K562 (cell line): ENCODE results near the gene RPL38. TPM values are rescaled to one million over a fixed set of nuclear protein-coding genes. Genes with fewer than 3 reads are reported as not detected.
A peak's percentile ranks its signal among the peaks of the same experiment; 100 is the strongest.

ENCODE experiments used
- ADNP ChIP-seq: fragments of 200-800 bp; sonication (Bioruptor generic); IDR thresholded peaks from 2 replicates; pipeline ENCODE4 v1.6.1; 2016; ENCODE audit warnings: missing genetic modification characterization, missing compliant biosample characterization
- EZH2 ChIP-seq: IDR thresholded peaks from 2 replicates; pipeline ENCODE4 v1.6.1; 2012; ENCODE audit warnings: low read depth, mild to moderate bottlenecking, inconsistent platforms, low read length, borderline replicate concordance
- FOXO4 ChIP-seq: fragments of 450-650 bp; formaldehyde crosslinking; IDR thresholded peaks from 2 replicates; pipeline ENCODE4 v1.4.0; 2020; ENCODE audit warnings: mild to moderate bottlenecking, moderate library complexity
- HDAC6 ChIP-seq: IDR thresholded peaks from 2 replicates; pipeline ENCODE4 v1.6.1; 2012; ENCODE audit warnings: low read depth, mild to moderate bottlenecking, control low read depth, inconsistent platforms, low read length, moderate library complexity
- KLF10 ChIP-seq: fragments of 250-450 bp; sonication (Bioruptor Pico); IDR thresholded peaks from 2 replicates; pipeline ENCODE4 v1.6.1; 2021; ENCODE audit warnings: matching md5 sums
- MBD2 ChIP-seq: sonication (generic); IDR thresholded peaks from 2 replicates; pipeline ENCODE4 v1.6.1; 2016; ENCODE audit warnings: low read depth, borderline replicate concordance
- MEF2D ChIP-seq: conservative IDR thresholded peaks from 2 replicates; pipeline ENCODE4 v1.6.1; 2016; ENCODE audit warnings: low read depth, missing genetic modification characterization, missing compliant biosample characterization
- MLLT1 ChIP-seq, 2 experiments: fragments of 450-650 bp; IDR thresholded peaks; 2 replicates each; pipeline ENCODE4 v1.6.1; 2016
- MXD1 ChIP-seq: fragments of 250-450 bp; sonication (Bioruptor Pico); IDR thresholded peaks from 2 replicates; pipeline ENCODE4 v1.8.0; 2021; ENCODE audit warnings: borderline replicate concordance, mild to moderate bottlenecking, moderate library complexity; ENCODE audit not compliant: poor library complexity, severe bottlenecking
- NFE2L1 ChIP-seq: fragments of 450-650 bp; IDR thresholded peaks from 2 replicates; pipeline ENCODE4 v1.6.1; 2016; ENCODE audit warnings: missing genetic modification characterization, low read depth, mild to moderate bottlenecking, missing compliant biosample characterization, moderate library complexity, borderline replicate concordance
- POLR2A ChIP-seq: fragments of 450-650 bp; conservative IDR thresholded peaks from 2 replicates; pipeline ENCODE4 v1.6.1; 2016
- RFX1 ChIP-seq: fragments of 450-650 bp; IDR thresholded peaks from 2 replicates; pipeline ENCODE4 v1.6.1; 2016; ENCODE audit warnings: mild to moderate bottlenecking, moderate library complexity
- RREB1 ChIP-seq: fragments of 250-450 bp; sonication (Bioruptor Pico); IDR thresholded peaks from 2 replicates; pipeline ENCODE4 v1.4.0; 2020
- TRIM28 ChIP-seq: fragments of 450-650 bp; IDR thresholded peaks from 2 replicates; pipeline ENCODE4 v1.6.1; 2017
- ZNF140 ChIP-seq: fragments of 250-450 bp; sonication (Bioruptor Pico); IDR thresholded peaks from 2 replicates; pipeline ENCODE4 v1.8.0; 2021; ENCODE audit warnings: moderate library complexity, mild to moderate bottlenecking, inconsistent platforms
- ZNF174 ChIP-seq: fragments of 250-450 bp; sonication (Bioruptor Pico); IDR thresholded peaks from 2 replicates; pipeline ENCODE4 v1.4.0; 2020; ENCODE audit warnings: mild to moderate bottlenecking
- ZNF408 ChIP-seq: fragments of 250-450 bp; sonication (Bioruptor Pico); IDR thresholded peaks from 2 replicates; pipeline ENCODE4 v1.4.0; 2020; ENCODE audit warnings: low read depth, mild to moderate bottlenecking, moderate library complexity
- polyA plus RNA-seq, 8 experiments: library from polyadenylated mRNA; depleted of rRNA in 4 of 8; stranded (reverse) in 5 of 8; unstranded in 3 of 8; fragments of >200 nt; fragmentation: Nextera tagmentation in 2 of 8; fragmentation: Illumina TruSeq in 1 of 8; extraction: Ambion mirVana in 2 of 8; extraction: Trizol in 1 of 8; gene quantifications; 2 replicates each; pipeline versions ENCODE4 v1.2.1 to v1.2.3, GENCODE V29; 2011 to 2014; ENCODE audit warnings: inconsistent platforms in 1 of 8, missing spikeins in 1 of 8
- total RNA-seq, 7 experiments: library from RNA; depleted of rRNA in 6 of 7; stranded (reverse); fragments of >200 nt in 6 of 7; fragmentation: Illumina TruSeq in 2 of 7; extraction: Trizol in 2 of 7; gene quantifications; 2 replicates each; pipeline versions ENCODE4 v1.2.1 to v1.2.3, GENCODE V29; 2011 to 2021; ENCODE audit warnings: low replicate concordance in 1 of 7

The RPL38 gene
- total and polyA plus RNA-seq, 9 of the 15 experiments (the other 6 are each of a cell fraction or from before 2014, with no cell fraction given), result 1,224 to 3,864 (median 1,939) TPM

- TF ChIP-seq MLLT1 (IDR thresholded peaks at IDR 0.05), result no peak
- TF ChIP-seq EZH2, result no peak
- TF ChIP-seq ZNF408 (CRISPR knock-in tag), result no peak
- no peak for TF ChIP-seq FOXO4 (CRISPR knock-in tag)
- no peak for TF ChIP-seq RFX1
- no peak for TF ChIP-seq MXD1 (CRISPR knock-in tag)
- TF ChIP-seq HDAC6, result no peak
- TF ChIP-seq NFE2L1 (tag), result no peak
- peak; percentile 64 for TF ChIP-seq KLF10
- no peak for TF ChIP-seq MEF2D (tag)
- TF ChIP-seq TRIM28, result no peak
- TF ChIP-seq POLR2A, result peak; percentile 94
- TF ChIP-seq RREB1 (CRISPR knock-in tag), result no peak
- no peak for TF ChIP-seq ZNF140 (CRISPR knock-in tag)
- peak; percentile 33; the same call in 1 of the 2 replicates for TF ChIP-seq MBD2
- no peak for TF ChIP-seq ADNP (tag)
- no peak for TF ChIP-seq ZNF174
Observed at GRCh38 chr17:74210191-74211140, 7.0 kb downstream of the RPL38 start (continued).
